NCI-H2227 treated with DMSO at 0.1 percent for 48 hours (cell line): ENCODE results near the gene PXMP4.
A peak's percentile ranks its signal among the peaks of the same experiment; 100 is the strongest.

Experiments used
- DNase-seq: peaks from one replicate; lab custom pipeline; 2025; lab: John Stamatoyannopoulos, UW

Gene PXMP4

GRCh38 chr20:33669873-33670640 lies 50.1 kb downstream of the PXMP4 start:
- no peak for DNase-seq

GRCh38 chr20:33669224-33669623 lies 50.9 kb downstream of the PXMP4 start:
- no peak for DNase-seq

GRCh38 chr20:33668466-33669155 lies 51.5 kb downstream of the PXMP4 start:
- no peak for DNase-seq

GRCh38 chr20:33667676-33668465 lies 52.2 kb downstream of the PXMP4 start:
- no peak for DNase-seq

- DNase-seq: no peak
Measured at GRCh38 chr20:33667245-33667675, 52.9 kb downstream of the PXMP4 start.

GRCh38 chr20:33666293-33667244 lies 53.5 kb downstream of the PXMP4 start, which contains the start of gene ACTL10:
Gene ACTL10, plus strand, starts transcription at chr20:33666943. Its CDS starts 555 bp downstream, at chr20:33667498.
- no peak for DNase-seq

GRCh38 chr20:33664762-33665144 lies 55.4 kb downstream of the PXMP4 start:
- no peak for DNase-seq

GRCh38 chr20:33664085-33664761 lies 55.9 kb downstream of the PXMP4 start:
- peak; percentile 31 for DNase-seq

GRCh38 chr20:33663161-33664084 lies 56.7 kb downstream of the PXMP4 start:
- DNase-seq: peak; percentile 74

GRCh38 chr20:33662172-33662571 lies 57.9 kb downstream of the PXMP4 start, which contains the start of gene C20orf144:
Gene C20orf144, plus strand, starts transcription at chr20:33662327. Its CDS starts 19 bp downstream, at chr20:33662346.
- no peak for DNase-seq

GRCh38 chr20:33660685-33661058 lies 59.4 kb downstream of the PXMP4 start:
- DNase-seq: no peak

GRCh38 chr20:33660035-33660684 lies 60.0 kb downstream of the PXMP4 start:
- DNase-seq: no peak

GRCh38 chr20:33659341-33660034 lies 60.6 kb downstream of the PXMP4 start:
- DNase-seq: no peak

GRCh38 chr20:33658929-33659328 lies 61.2 kb downstream of the PXMP4 start:
- no peak for DNase-seq

GRCh38 chr20:33658510-33658909 lies 61.6 kb downstream of the PXMP4 start:
- no peak for DNase-seq

GRCh38 chr20:33657704-33658095 lies 62.4 kb downstream of the PXMP4 start:
- DNase-seq: no peak

GRCh38 chr20:33656783-33657703 lies 63.1 kb downstream of the PXMP4 start:
- no peak for DNase-seq
